Neural cell (in vitro differentiated cells): ENCODE data around the gene FRK. TPM values are rescaled to one million over a fixed set of nuclear protein-coding genes. Genes with fewer than 3 reads are reported as not detected.

Source experiments
- H2AFZ ChIP-seq: fragments of 200-600, 300-800 bp; sonication (generic), shearing (Covaris generic); 2 replicates; pipeline ENCODE4 v1.6.0; 2014; ENCODE audit warnings: low read depth, mild to moderate bottlenecking, antibody characterized with exemption, low read length, moderate library complexity
- H3F3A ChIP-seq: fragments of 200-600 bp; shearing (Covaris generic); 2 replicates; pipeline ENCODE4 v1.6.1; 2016; ENCODE audit warnings: mild to moderate bottlenecking, moderate library complexity, mixed read lengths, antibody characterized with exemption, low read length; ENCODE audit not compliant: insufficient read depth, poor library complexity, severe bottlenecking
- H3K27ac ChIP-seq: fragments of 200-600, 300-800 bp; sonication (generic), shearing (Covaris generic); 2 replicates; pipeline ENCODE4 v1.5.1; 2014; ENCODE audit warnings: mild to moderate bottlenecking, low read length, moderate library complexity
- H3K27me3 ChIP-seq: fragments of 300-800, 200-600 bp; sonication (generic), shearing (Covaris generic); 2 replicates; pipeline ENCODE4 v1.6.0; 2014; ENCODE audit warnings: mild to moderate bottlenecking, low read depth, low read length, moderate library complexity; ENCODE audit not compliant: insufficient read depth
- H3K36me3 ChIP-seq: fragments of 300-800, 200-600 bp; sonication (generic), shearing (Covaris generic); 2 replicates; pipeline ENCODE4 v1.5.1; 2014; ENCODE audit warnings: mild to moderate bottlenecking, antibody characterized with exemption, low read length, moderate library complexity; ENCODE audit not compliant: insufficient read depth
- H3K4me2 ChIP-seq: fragments of 300-800, 200-600 bp; sonication (generic), shearing (Covaris generic); 2 replicates; pipeline ENCODE4 v1.6.0; 2014; ENCODE audit warnings: mild to moderate bottlenecking, low read length
- H3K4me3 ChIP-seq: fragments of 300-800, 200-600 bp; sonication (generic), shearing (Covaris generic); 2 replicates; pipeline ENCODE4 v1.5.1; 2014; ENCODE audit warnings: mild to moderate bottlenecking, low read length, moderate library complexity
- H3K79me2 ChIP-seq: fragments of 200-600 bp; shearing (Covaris generic); replicated peaks from 2 replicates; pipeline ENCODE4 v1.6.0; 2014; ENCODE audit warnings: mild to moderate bottlenecking, low read length, moderate library complexity; ENCODE audit not compliant: insufficient read depth
- H3K9ac ChIP-seq: fragments of 300-800, 200-600 bp; sonication (generic), shearing (Covaris generic); 2 replicates; pipeline ENCODE4 v1.6.1; 2016; ENCODE audit warnings: mild to moderate bottlenecking, low read length, mixed read lengths
- H3K9me2 ChIP-seq: fragments of 200-600 bp; shearing (Covaris generic); 2 replicates; pipeline ENCODE4 v1.6.1; 2016; ENCODE audit warnings: mild to moderate bottlenecking, low read length, mixed read lengths; ENCODE audit not compliant: insufficient read depth
- H3K9me3 ChIP-seq: fragments of 200-600, 300-800 bp; sonication (generic), shearing (Covaris generic); 2 replicates; pipeline ENCODE4 v1.6.1; 2016; ENCODE audit warnings: mild to moderate bottlenecking, mixed run types, low read length, moderate library complexity, mixed read lengths
- H4K20me1 ChIP-seq: fragments of 200-600 bp; shearing (Covaris generic); 2 replicates; pipeline ENCODE4 v1.6.1; 2016; ENCODE audit warnings: mild to moderate bottlenecking, mixed run types; ENCODE audit not compliant: insufficient read depth
- EP300 ChIP-seq: fragments of 450-650 bp; conservative IDR thresholded peaks from 2 replicates; pipeline ENCODE4 v1.6.1; 2014; ENCODE audit warnings: antibody characterized with exemption, mild to moderate bottlenecking, moderate library complexity; ENCODE audit not compliant: poor library complexity, severe bottlenecking
- EZH2 ChIP-seq: fragments of 200-600, 300-800 bp; shearing (Covaris generic), sonication (generic); IDR thresholded peaks from 2 replicates; pipeline ENCODE4 v1.6.1; 2014; ENCODE audit warnings: antibody characterized with exemption, low read length, borderline replicate concordance, mild to moderate bottlenecking; ENCODE audit not compliant: insufficient read depth, poor library complexity, severe bottlenecking
- MXI1 ChIP-seq: fragments of 450-650 bp; conservative IDR thresholded peaks from 2 replicates; pipeline ENCODE4 v1.6.1; 2014; ENCODE audit warnings: antibody characterized with exemption, mild to moderate bottlenecking; ENCODE audit not compliant: poor library complexity, severe bottlenecking
- POLR2AphosphoS5 ChIP-seq: IDR thresholded peaks from 2 replicates; pipeline ENCODE4 v1.6.1; 2012
- RAD21 ChIP-seq: fragments of 450-650 bp; conservative IDR thresholded peaks from 2 replicates; pipeline ENCODE4 v1.6.1; 2014; ENCODE audit warnings: antibody characterized with exemption, mild to moderate bottlenecking, moderate library complexity
- SMC3 ChIP-seq: fragments of 450-650 bp; conservative IDR thresholded peaks from 2 replicates; pipeline ENCODE4 v1.6.1; 2014; ENCODE audit warnings: antibody characterized with exemption, mild to moderate bottlenecking, moderate library complexity; ENCODE audit not compliant: poor library complexity
- TAF1 ChIP-seq: IDR thresholded peaks from 2 replicates; pipeline ENCODE4 v1.6.1; 2012; ENCODE audit warnings: low read depth
- polyA plus RNA-seq: library from polyadenylated mRNA; depleted of rRNA; stranded (reverse); fragments of >200 nt; gene quantifications from 2 replicates; pipeline ENCODE4 v1.2.3, GENCODE V29; 2014
- TF ChIP-seq, protein P1 (sequence below): IDR thresholded peaks from 2 replicates; pipeline ENCODE4 v1.6.1; 2012; ENCODE audit warnings: borderline replicate concordance
- TF ChIP-seq, protein P2 (sequence below): fragments of 450-650 bp; IDR thresholded peaks from 2 replicates; pipeline ENCODE4 v1.5.1; 2014; ENCODE audit warnings: antibody characterized with exemption, mild to moderate bottlenecking, moderate library complexity; ENCODE audit not compliant: poor library complexity, severe bottlenecking

The FRK gene
- polyA plus RNA-seq, 1 donor from 2014 or later = not detected

- Histone ChIP-seq H3K4me3 (no peak overlapping the region), H3F3A (no peaks in the 10 kb centered on the region), H3K4me2 (no peak overlapping the region), H3K27me3 (no peaks in the 10 kb centered on the region), H3K9me2 (no peaks in the 10 kb centered on the region), H2AFZ (no peak overlapping the region), H3K79me2 (no peaks in the 10 kb centered on the region), H3K9me3 (no peaks in the 10 kb centered on the region), H3K27ac (no peak overlapping the region), H4K20me1 (no peaks in the 10 kb centered on the region), H3K9ac (no peak overlapping the region), H3K36me3 (no peaks in the 10 kb centered on the region)
- TF ChIP-seq RAD21 = no peak
- TF ChIP-seq, protein P1, sequence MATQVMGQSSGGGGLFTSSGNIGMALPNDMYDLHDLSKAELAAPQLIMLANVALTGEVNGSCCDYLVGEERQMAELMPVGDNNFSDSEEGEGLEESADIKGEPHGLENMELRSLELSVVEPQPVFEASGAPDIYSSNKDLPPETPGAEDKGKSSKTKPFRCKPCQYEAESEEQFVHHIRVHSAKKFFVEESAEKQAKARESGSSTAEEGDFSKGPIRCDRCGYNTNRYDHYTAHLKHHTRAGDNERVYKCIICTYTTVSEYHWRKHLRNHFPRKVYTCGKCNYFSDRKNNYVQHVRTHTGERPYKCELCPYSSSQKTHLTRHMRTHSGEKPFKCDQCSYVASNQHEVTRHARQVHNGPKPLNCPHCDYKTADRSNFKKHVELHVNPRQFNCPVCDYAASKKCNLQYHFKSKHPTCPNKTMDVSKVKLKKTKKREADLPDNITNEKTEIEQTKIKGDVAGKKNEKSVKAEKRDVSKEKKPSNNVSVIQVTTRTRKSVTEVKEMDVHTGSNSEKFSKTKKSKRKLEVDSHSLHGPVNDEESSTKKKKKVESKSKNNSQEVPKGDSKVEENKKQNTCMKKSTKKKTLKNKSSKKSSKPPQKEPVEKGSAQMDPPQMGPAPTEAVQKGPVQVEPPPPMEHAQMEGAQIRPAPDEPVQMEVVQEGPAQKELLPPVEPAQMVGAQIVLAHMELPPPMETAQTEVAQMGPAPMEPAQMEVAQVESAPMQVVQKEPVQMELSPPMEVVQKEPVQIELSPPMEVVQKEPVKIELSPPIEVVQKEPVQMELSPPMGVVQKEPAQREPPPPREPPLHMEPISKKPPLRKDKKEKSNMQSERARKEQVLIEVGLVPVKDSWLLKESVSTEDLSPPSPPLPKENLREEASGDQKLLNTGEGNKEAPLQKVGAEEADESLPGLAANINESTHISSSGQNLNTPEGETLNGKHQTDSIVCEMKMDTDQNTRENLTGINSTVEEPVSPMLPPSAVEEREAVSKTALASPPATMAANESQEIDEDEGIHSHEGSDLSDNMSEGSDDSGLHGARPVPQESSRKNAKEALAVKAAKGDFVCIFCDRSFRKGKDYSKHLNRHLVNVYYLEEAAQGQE = no peak
- TF ChIP-seq POLR2AphosphoS5 = no peak
- TF ChIP-seq TAF1 = no peak
- TF ChIP-seq EP300 = no peak
- no peak for TF ChIP-seq SMC3
- TF ChIP-seq, protein P2, sequence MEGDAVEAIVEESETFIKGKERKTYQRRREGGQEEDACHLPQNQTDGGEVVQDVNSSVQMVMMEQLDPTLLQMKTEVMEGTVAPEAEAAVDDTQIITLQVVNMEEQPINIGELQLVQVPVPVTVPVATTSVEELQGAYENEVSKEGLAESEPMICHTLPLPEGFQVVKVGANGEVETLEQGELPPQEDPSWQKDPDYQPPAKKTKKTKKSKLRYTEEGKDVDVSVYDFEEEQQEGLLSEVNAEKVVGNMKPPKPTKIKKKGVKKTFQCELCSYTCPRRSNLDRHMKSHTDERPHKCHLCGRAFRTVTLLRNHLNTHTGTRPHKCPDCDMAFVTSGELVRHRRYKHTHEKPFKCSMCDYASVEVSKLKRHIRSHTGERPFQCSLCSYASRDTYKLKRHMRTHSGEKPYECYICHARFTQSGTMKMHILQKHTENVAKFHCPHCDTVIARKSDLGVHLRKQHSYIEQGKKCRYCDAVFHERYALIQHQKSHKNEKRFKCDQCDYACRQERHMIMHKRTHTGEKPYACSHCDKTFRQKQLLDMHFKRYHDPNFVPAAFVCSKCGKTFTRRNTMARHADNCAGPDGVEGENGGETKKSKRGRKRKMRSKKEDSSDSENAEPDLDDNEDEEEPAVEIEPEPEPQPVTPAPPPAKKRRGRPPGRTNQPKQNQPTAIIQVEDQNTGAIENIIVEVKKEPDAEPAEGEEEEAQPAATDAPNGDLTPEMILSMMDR = no peak
- no peak for TF ChIP-seq MXI1
- TF ChIP-seq EZH2 = no peak
Observed at GRCh38 chr6:116041934-116042333, 18.8 kb downstream of the FRK start.

GRCh38 chr6:116040993-116041392 lies 19.7 kb downstream of the FRK start:
- Histone ChIP-seq H3K4me3 (no peak overlapping the region), H4K20me1 (no peaks in the 10 kb centered on the region), H3K9ac (no peak overlapping the region), H2AFZ (no peak overlapping the region), H3K9me3 (no peaks in the 10 kb centered on the region), H3K27ac (no peak overlapping the region), H3K9me2 (no peaks in the 10 kb centered on the region), H3F3A (no peaks in the 10 kb centered on the region), H3K79me2 (no peaks in the 10 kb centered on the region), H3K36me3 (no peaks in the 10 kb centered on the region), H3K27me3 (no peaks in the 10 kb centered on the region), H3K4me2 (no peak overlapping the region)
- TF ChIP-seq TAF1 (no peak), POLR2AphosphoS5 (no peak), EZH2 (no peak), RAD21 (no peak), SMC3 (no peak), MXI1 (no peak), EP300 (no peak)
- TF ChIP-seq, protein P1 = no peak
- TF ChIP-seq, protein P2 = no peak
